Right atrium auricular region (tissue), 2 donors: ENCODE data around the gene GNAZ. TPM values are rescaled to one million over a fixed set of nuclear protein-coding genes. Genes with fewer than 3 reads are reported as not detected.

Experiments
- DNase-seq: peaks from one replicate; pipeline ENCODE4 v3.0.0-alpha.2; 2019; ENCODE audit warnings: low spot score
- H3K27ac ChIP-seq, 2 donors: fragments of 200-600 bp; sonication (generic); 1 replicate in 1 of 2; 2 replicates in 1 of 2; pipeline ENCODE4 v1.5.1; 2016 to 2019
- H3K27me3 ChIP-seq, 2 donors: fragments of 200-600 bp; sonication (generic); one replicate each; pipeline versions ENCODE4 v1.5.1 to v1.6.0; 2017 to 2019
- H3K36me3 ChIP-seq: fragments of 200-600 bp; sonication (generic); one replicate; pipeline ENCODE4 v1.5.1; 2016
- H3K4me1 ChIP-seq, 2 donors: fragments of 200-600 bp; sonication (generic); one replicate each; pipeline versions ENCODE4 v1.5.1 to v1.6.0; 2017 to 2019
- H3K4me3 ChIP-seq, 2 donors: fragments of 200-600 bp; sonication (generic); 1 replicate in 1 of 2; 2 replicates in 1 of 2; pipeline ENCODE4 v1.5.1; 2017 to 2019; ENCODE audit warnings: mild to moderate bottlenecking in 1 of 2, moderate library complexity in 1 of 2
- H3K9me3 ChIP-seq, 2 donors: fragments of 200-600 bp; sonication (generic); one replicate each; pipeline ENCODE4 v1.5.1; 2019
- CTCF ChIP-seq, 2 donors: fragments of 200-600 bp; sonication (generic); IDR thresholded peaks; one replicate each; pipeline ENCODE4 v1.5.1; 2019; ENCODE audit warnings: antibody characterized with exemption in 2 of 2
- total RNA-seq, 2 donors: library from RNA; depleted of rRNA; stranded (reverse); fragments of >200 nt; gene quantifications; one replicate each; pipeline ENCODE4 v1.1.0, GENCODE V29; 2016

Gene GNAZ
- total RNA-seq, 2 donors from 2014 or later = 1.9 to 3.2 TPM

- no peak for TF ChIP-seq CTCF (IDR thresholded peaks at IDR 0.05)
- no peak overlapping the region for H3K4me3 ChIP-seq
- H3K36me3 ChIP-seq = no peaks in the 10 kb centered on the region
- H3K27me3 ChIP-seq = no peaks in the 10 kb centered on the region
- H3K4me1 ChIP-seq = peaks cover 0 to 14% of the 10 kb centered on the region in 2 donors
- DNase-seq = no peak
- no peaks in the 10 kb centered on the region for H3K9me3 ChIP-seq
- no peak overlapping the region for H3K27ac ChIP-seq
These were observed 79.5 kb downstream of the GNAZ start for GRCh38 chr22:23149743-23150238.

GRCh38 chr22:23150762-23151161, 80.4 kb downstream of the GNAZ start:
- no peaks in the 10 kb centered on the region for H3K36me3 ChIP-seq
- H3K4me1 ChIP-seq = peaks cover 0 to 5% of the 10 kb centered on the region in 2 donors
- H3K9me3 ChIP-seq = no peaks in the 10 kb centered on the region
- H3K27me3 ChIP-seq = no peaks in the 10 kb centered on the region
- no peak for TF ChIP-seq CTCF (IDR thresholded peaks at IDR 0.05)
- no peak overlapping the region for H3K27ac ChIP-seq
- DNase-seq = no peak
- H3K4me3 ChIP-seq = no peak overlapping the region

GRCh38 chr22:23151827-23152226, 81.5 kb downstream of the GNAZ start:
- Histone ChIP-seq H3K4me3 (no peak overlapping the region), H3K36me3 (no peaks in the 10 kb centered on the region), H3K27me3 (no peaks in the 10 kb centered on the region), H3K9me3 (no peaks in the 10 kb centered on the region), H3K4me1 (no peaks in the 10 kb centered on the region), H3K27ac (no peak overlapping the region)
- TF ChIP-seq CTCF (IDR thresholded peaks at IDR 0.05) = no peak
- DNase-seq = no peak

GRCh38 chr22:23152238-23153114, 82.2 kb downstream of the GNAZ start:
- Histone ChIP-seq H3K27ac (no peak overlapping the region), H3K27me3 (no peaks in the 10 kb centered on the region), H3K36me3 (no peaks in the 10 kb centered on the region), H3K4me3 (no peak overlapping the region), H3K9me3 (no peaks in the 10 kb centered on the region), H3K4me1 (no peaks in the 10 kb centered on the region)
- no peak for DNase-seq
- TF ChIP-seq CTCF (IDR thresholded peaks at IDR 0.05) = no peak

- Histone ChIP-seq H3K27ac (no peak overlapping the region), H3K9me3 (no peaks in the 10 kb centered on the region), H3K4me3 (no peak overlapping the region), H3K4me1 (no peaks in the 10 kb centered on the region), H3K27me3 (no peaks in the 10 kb centered on the region), H3K36me3 (no peaks in the 10 kb centered on the region)
- no peak for DNase-seq
- no peak for TF ChIP-seq CTCF (IDR thresholded peaks at IDR 0.05)
These were observed 83.7 kb downstream of the GNAZ start for GRCh38 chr22:23153994-23154393.
